Heart right ventricle (tissue), 16 donors: Measurements from ENCODE around the gene FRY. TPM values are rescaled to one million over a fixed set of nuclear protein-coding genes. Genes with fewer than 3 reads are reported as not detected.

Experiments used
- ATAC-seq, 8 donors: fragments of 200-7000 bp; cut with Tn5 transposase; one replicate each; pipeline ENCODE4 v1.9.1; 2020; ENCODE audit warnings: mild to moderate bottlenecking in 8 of 8, moderate library complexity in 8 of 8, moderate number of reproducible peaks in 1 of 8
- DNase-seq, 2 donors: peaks; one replicate each; pipeline ENCODE4 v3.0.0-alpha.2; 2020
- H3K27ac ChIP-seq, 10 donors: fragments of 200-600 bp; sonication (generic) in 2 of 10; one replicate each; pipeline versions ENCODE4 v1.5.0 to v1.8.0; 2020 to 2022; ENCODE audit warnings: mild to moderate bottlenecking in 3 of 10
- H3K27me3 ChIP-seq, 7 donors: fragments of 200-600 bp; one replicate each; pipeline ENCODE4 v1.8.0; 2021 to 2022; ENCODE audit warnings: mild to moderate bottlenecking in 2 of 7
- H3K36me3 ChIP-seq, 9 donors: fragments of 200-600 bp; sonication (generic) in 1 of 9; one replicate each; pipeline versions ENCODE4 v1.5.0 to v1.8.0; 2020 to 2022; ENCODE audit warnings: mild to moderate bottlenecking in 2 of 9
- H3K4me1 ChIP-seq, 9 donors: fragments of 200-600 bp; sonication (generic) in 1 of 9; one replicate each; pipeline versions ENCODE4 v1.5.0 to v1.8.0; 2020 to 2022; ENCODE audit warnings: mild to moderate bottlenecking in 4 of 9
- H3K4me3 ChIP-seq, 10 donors: fragments of 200-600 bp; sonication (generic) in 2 of 10; one replicate each; pipeline versions ENCODE4 v1.5.0 to v1.8.0; 2020 to 2022; ENCODE audit warnings: mild to moderate bottlenecking in 7 of 10, moderate library complexity in 2 of 10
- H3K9me3 ChIP-seq, 11 donors: fragments of 200-600 bp in 10 of 11; sonication (generic) in 2 of 11; one replicate each; pipeline versions ENCODE4 v1.5.0 to v1.8.0; 2013 to 2022; ENCODE audit warnings: mild to moderate bottlenecking in 2 of 11, control low read depth in 1 of 11, moderate library complexity in 1 of 11
- CTCF ChIP-seq, 9 donors: fragments of 200-600 bp; sonication (generic) in 2 of 9; IDR thresholded peaks; one replicate each; pipeline versions ENCODE4 v1.5.0 to v1.8.0; 2021 to 2022; ENCODE audit warnings: antibody characterized with exemption in 9 of 9, mild to moderate bottlenecking in 5 of 9, moderate library complexity in 1 of 9
- WGBS, 2 donors: extraction: QIAGEN DNeasy Blood & Tissue Kit; methylation state at CpG; one replicate each; pipeline ENCODE4 v1.1.7; 2013; ENCODE audit warnings: inconsistent platforms in 1 of 2; 5-methylcytosine and 5-hydroxymethylcytosine counted together
- intact Hi-C, 10 donors: fragments of 100-400 bp; cut with DNase I; formaldehyde crosslinking; loops; one replicate each; pipeline versions ENCODE4 v1.11.1 to v1.14.2; 2022
- polyA plus RNA-seq, 2 donors: library from polyadenylated mRNA; stranded (reverse); fragments of 200-250 nt; gene quantifications; one replicate each; pipeline ENCODE4 v1.2.3, GENCODE V29; 2013
- total RNA-seq, 10 donors: library from RNA; stranded (reverse); fragmentation: NEBNext Ultra II Directional in 3 of 10; extraction: Animal tissue kit (Norgen Biotek cat#: 25700) in 3 of 10; gene quantifications; one replicate each; pipeline versions ENCODE4 v1.2.1 to v1.2.4, GENCODE V29; 2021 to 2023
- donor health status: Arrhythmogenic right ventricular cardiomyopathy.
- donor health status: ischemic (EF 13 %, LVEDD 7.1; RV severe dilation, severe dysfunction).
- donor health status: healthy with polysubstance abuse.
- donor health status: DM: no; HTN: yes; CAD: no.
- donor health status: DM: no; HTN: no; CAD: no.
- donor health status: ischemic (EF 25% LVEDD 6.9; RV normal size, moderate dysfunction).
- donor health status: ischemic (EF 25% LVEDD 5.7; RV mildly dilated, moderate dysfunction).
- donor health status: healthy.
- donor health status: DM: yes; HTN: yes; CAD: no.
- donor health status: Ischemic cardiomyopathy.
- donor health status: ischemic (EF 35%, LVEDD 5.7; RV mildly dilated, moderate dysfunction).
- donor health status: nonischemic (EF 11% LVEDD 7.7; RV severe dilation, severe dysfunction).
- donor health status: DM: yes; HTN: yes; CAD: no.
- donor health status: PGD.
- donor health status: ischemic (EF 29% LVEDD 5.4; RV normal size, mild dysfunction).
- donor health status: nonischemic (EF 23%, LVEDD 6.1; RV moderate dilation, normal function).

FRY gene
- total and polyA plus RNA-seq, 12 donors: 24.9 to 268 (median 207) TPM

- no peaks in the 10 kb centered on the region for H3K9me3 ChIP-seq
- no peaks in the 10 kb centered on the region for H3K27me3 ChIP-seq
- 85 to 86% methylated on average over 4 of the region's 4 CpGs for WGBS, 2 donors
- no peak for ATAC-seq
- no peak overlapping the region for H3K27ac ChIP-seq
- intact Hi-C loops: loop anchor here in 4 of 10 donors (10.0 kb wide), 3 partner anchors 55 to 385 kb away; no protein-coding TSS in a partner anchor
- H3K4me3 ChIP-seq: no peak overlapping the region
- TF ChIP-seq CTCF (IDR thresholded peaks at IDR 0.05): no peak
- H3K4me1 ChIP-seq: no peaks in the 10 kb centered on the region
- peaks cover 0 to 34% (median 11%) of the 10 kb centered on the region in 9 donors for H3K36me3 ChIP-seq
- no peak for DNase-seq
Observed at GRCh38 chr13:32299893-32300292, 268.3 kb downstream of the FRY start.

GRCh38 chr13:32300406-32300805 lies 268.8 kb downstream of the FRY start:
- WGBS, 2 donors: 58 to 63% methylated on average over 8 of the region's 8 CpGs
- DNase-seq: no peak
- TF ChIP-seq CTCF (IDR thresholded peaks at IDR 0.05): no peak
- H3K27me3 ChIP-seq: no peaks in the 10 kb centered on the region
- intact Hi-C loops: loop anchor here in 3 of 10 donors (10.0 kb wide), 3 partner anchors 56 to 386 kb away; no protein-coding TSS in a partner anchor
- H3K27ac ChIP-seq: no peak overlapping the region
- H3K4me1 ChIP-seq: no peaks in the 10 kb centered on the region
- no peak for ATAC-seq
- H3K9me3 ChIP-seq: peaks cover 0 to 2% (median 0%) of the 10 kb centered on the region in 11 donors
- H3K4me3 ChIP-seq: no peak overlapping the region
- peaks cover 0 to 29% (median 7%) of the 10 kb centered on the region in 9 donors for H3K36me3 ChIP-seq

GRCh38 chr13:32300920-32301319 lies 269.3 kb downstream of the FRY start:
- no peak overlapping the region for H3K27ac ChIP-seq
- H3K27me3 ChIP-seq: no peaks in the 10 kb centered on the region
- H3K9me3 ChIP-seq: peaks cover 0 to 7% (median 0%) of the 10 kb centered on the region in 11 donors
- intact Hi-C loops: loop anchor here in 3 of 10 donors (10.0 kb wide), 3 partner anchors 56 to 386 kb away; no protein-coding TSS in a partner anchor
- H3K4me1 ChIP-seq: no peaks in the 10 kb centered on the region
- DNase-seq (no peak), ATAC-seq (no peak)
- no peak overlapping the region for H3K4me3 ChIP-seq
- no peak for TF ChIP-seq CTCF (IDR thresholded peaks at IDR 0.05)
- H3K36me3 ChIP-seq: peaks cover 0 to 24% (median 3%) of the 10 kb centered on the region in 9 donors
- WGBS, 2 donors: 93 to 97% methylated on average over 1 of the region's 1 CpG

- Histone ChIP-seq H3K4me1 (no peaks in the 10 kb centered on the region), H3K27me3 (no peaks in the 10 kb centered on the region), H3K4me3 (no peak overlapping the region), H3K27ac (no peak overlapping the region), H3K9me3 (peaks cover 0 to 7% (median 0%) of the 10 kb centered on the region in 11 donors), H3K36me3 (peaks cover 0 to 10% (median 0%) of the 10 kb centered on the region in 9 donors)
- DNase-seq: no peak
- TF ChIP-seq CTCF (IDR thresholded peaks at IDR 0.05): no peak
- intact Hi-C loops: loop anchor here in 3 of 10 donors (10.0 kb wide), 3 partner anchors 58 to 388 kb away; no protein-coding TSS in a partner anchor
- no peak for ATAC-seq
- 85 to 92% methylated on average over 2 of the region's 2 CpGs for WGBS, 2 donors
Observed at GRCh38 chr13:32302461-32302860, 270.9 kb downstream of the FRY start.
